HepG2 (cell line): ENCODE measurements around the gene DCAKD. TPM values are rescaled to one million over a fixed set of nuclear protein-coding genes. Genes with fewer than 3 reads are reported as not detected.

ENCODE experiments used
- AKAP8 ChIP-seq: sonication (generic); formaldehyde crosslinking; IDR thresholded peaks from 2 replicates; pipeline ENCODE4 v1.5.1; 2020; ENCODE audit warnings: mild to moderate bottlenecking, missing genetic modification reagents
- ATF7 ChIP-seq, 2 experiments: fragments of 450-650 bp in 1 of 2; sonication (generic) in 1 of 2; formaldehyde crosslinking in 1 of 2; IDR thresholded peaks; 2 replicates each; pipeline versions ENCODE4 v1.4.0 to v1.6.1; 2016 to 2020; ENCODE audit warnings: antibody characterized with exemption in 1 of 2, mild to moderate bottlenecking in 1 of 2, missing genetic modification reagents in 1 of 2
- CHD2 ChIP-seq: IDR thresholded peaks from 2 replicates; pipeline ENCODE4 v1.6.1; 2011; ENCODE audit warnings: low read depth, low read length, improper control_type of control experiment
- ELF4 ChIP-seq: sonication (generic); formaldehyde crosslinking; IDR thresholded peaks from 2 replicates; pipeline ENCODE4 v1.5.0; 2020; ENCODE audit warnings: missing genetic modification reagents, mild to moderate bottlenecking, moderate library complexity, borderline replicate concordance
- FOXK1 ChIP-seq: sonication (generic); formaldehyde crosslinking; IDR thresholded peaks from 2 replicates; pipeline ENCODE4 v1.4.0; 2020; ENCODE audit warnings: low read depth, missing genetic modification reagents, borderline replicate concordance
- JUNB ChIP-seq: sonication (generic); formaldehyde crosslinking; IDR thresholded peaks from 2 replicates; pipeline ENCODE4 v1.8.0; 2022; ENCODE audit warnings: missing genetic modification reagents, mild to moderate bottlenecking, borderline replicate concordance
- MED1 ChIP-seq: sonication (generic); formaldehyde crosslinking; IDR thresholded peaks from 2 replicates; pipeline ENCODE4 v1.4.0; 2020; ENCODE audit warnings: missing genetic modification reagents
- NONO ChIP-seq, 2 experiments: fragments of 450-650 bp in 1 of 2; sonication (generic) in 1 of 2; formaldehyde crosslinking in 1 of 2; IDR thresholded peaks in 1 of 2; conservative IDR thresholded peaks in 1 of 2; 2 replicates each; pipeline versions ENCODE4 v1.6.1 to v1.8.0; 2017 to 2022; ENCODE audit warnings: mild to moderate bottlenecking in 1 of 2, missing genetic modification reagents in 1 of 2, moderate library complexity in 1 of 2
- PAF1 ChIP-seq: IDR thresholded peaks from 2 replicates; pipeline ENCODE4 v1.6.1; 2016; ENCODE audit warnings: missing genetic modification reagents, missing compliant biosample characterization
- REPIN1 ChIP-seq: sonication (generic); formaldehyde crosslinking; IDR thresholded peaks from 2 replicates; pipeline ENCODE4 v1.8.0; 2022; ENCODE audit warnings: missing genetic modification reagents, low read depth, mild to moderate bottlenecking, borderline replicate concordance
- SIN3B ChIP-seq: fragments of 150-350 bp; IDR thresholded peaks from 2 replicates; pipeline ENCODE4 v1.6.1; 2014; ENCODE audit warnings: low read length
- TEAD2 ChIP-seq: sonication (generic); formaldehyde crosslinking; IDR thresholded peaks from 2 replicates; pipeline ENCODE4 v1.9.0; 2021; ENCODE audit warnings: missing genetic modification reagents
- ZFP62 ChIP-seq: sonication (generic); formaldehyde crosslinking; IDR thresholded peaks from 2 replicates; pipeline ENCODE4 v1.4.0; 2020; ENCODE audit warnings: missing genetic modification reagents
- ZKSCAN1 ChIP-seq: fragments of 150-350 bp; IDR thresholded peaks from 2 replicates; pipeline ENCODE4 v1.6.1; 2014; ENCODE audit warnings: low read length
- ZNF136 ChIP-seq: sonication (generic); formaldehyde crosslinking; IDR thresholded peaks from 2 replicates; pipeline ENCODE4 v1.8.1; 2022; ENCODE audit warnings: low read depth, mild to moderate bottlenecking, moderate library complexity, missing genetic modification reagents
- ZNF253 ChIP-seq: sonication (generic); formaldehyde crosslinking; IDR thresholded peaks from 2 replicates; pipeline ENCODE4 v1.8.0; 2022; ENCODE audit warnings: mild to moderate bottlenecking, missing genetic modification reagents, borderline replicate concordance
- ZNF282 ChIP-seq: fragments of 450-650 bp; IDR thresholded peaks from 2 replicates; pipeline ENCODE4 v1.6.1; 2018; ENCODE audit not compliant: partially characterized antibody
- ZNF720 ChIP-seq: sonication (generic); formaldehyde crosslinking; IDR thresholded peaks from 2 replicates; pipeline ENCODE4 v1.4.0; 2020; ENCODE audit warnings: missing genetic modification reagents
- ZNF749 ChIP-seq: sonication (generic); formaldehyde crosslinking; IDR thresholded peaks from 2 replicates; pipeline ENCODE4 v1.8.0; 2022; ENCODE audit warnings: mild to moderate bottlenecking, missing genetic modification reagents, moderate library complexity, borderline replicate concordance
- ZNF878 ChIP-seq: sonication (generic); formaldehyde crosslinking; IDR thresholded peaks from 2 replicates; pipeline ENCODE4 v1.8.1; 2023; ENCODE audit warnings: mild to moderate bottlenecking, missing genetic modification reagents, moderate library complexity
- polyA plus RNA-seq, 8 experiments: library from polyadenylated mRNA; depleted of rRNA in 3 of 8; stranded (reverse) in 7 of 8; unstranded in 1 of 8; fragments of >200 nt; fragmentation: Illumina TruSeq in 4 of 8; extraction: Trizol in 4 of 8; gene quantifications; 2 replicates each; pipeline versions ENCODE4 v1.2.1 to v1.2.3, GENCODE V29; 2011 to 2016; ENCODE audit warnings: low read depth in 4 of 8, missing spikeins in 1 of 8, mixed read lengths in 1 of 8; ENCODE audit not compliant: insufficient read depth in 1 of 8
- total RNA-seq, 5 experiments: library from RNA; depleted of rRNA; stranded (reverse); fragments of >200 nt; fragmentation: Illumina TruSeq; extraction: Trizol; gene quantifications; 2 replicates each; pipeline ENCODE4 v1.2.3, GENCODE V29; 2016; ENCODE audit warnings: low read depth in 1 of 5
- TF ChIP-seq, protein P1 (sequence below): sonication (generic); formaldehyde crosslinking; IDR thresholded peaks from 2 replicates; pipeline ENCODE4 v1.8.1; 2023; ENCODE audit warnings: mild to moderate bottlenecking, inconsistent platforms, moderate library complexity, missing genetic modification reagents, borderline replicate concordance
- TF ChIP-seq, protein P2 (sequence below): sonication (generic); IDR thresholded peaks from 2 replicates; pipeline ENCODE4 v1.6.1; 2016; ENCODE audit warnings: low read depth, borderline replicate concordance
- TF ChIP-seq, protein P3 (sequence below): sonication (generic); formaldehyde crosslinking; IDR thresholded peaks from 2 replicates; pipeline ENCODE4 v1.5.0; 2020; ENCODE audit warnings: missing genetic modification reagents
- TF ChIP-seq, protein P4 (sequence below): sonication (generic); formaldehyde crosslinking; IDR thresholded peaks from 2 replicates; pipeline ENCODE4 v1.5.1; 2020; ENCODE audit warnings: missing genetic modification reagents, mild to moderate bottlenecking, borderline replicate concordance
- TF ChIP-seq, protein P5 (sequence below): IDR thresholded peaks from 2 replicates; pipeline ENCODE4 v1.6.1; 2016; ENCODE audit warnings: low read depth, control low read depth

Gene DCAKD
- total and polyA plus RNA-seq, 2 of the 13 experiments (the other 11 are each of a cell fraction or from before 2014, with no cell fraction given), result 25.9 to 29.2 TPM

DNA sequence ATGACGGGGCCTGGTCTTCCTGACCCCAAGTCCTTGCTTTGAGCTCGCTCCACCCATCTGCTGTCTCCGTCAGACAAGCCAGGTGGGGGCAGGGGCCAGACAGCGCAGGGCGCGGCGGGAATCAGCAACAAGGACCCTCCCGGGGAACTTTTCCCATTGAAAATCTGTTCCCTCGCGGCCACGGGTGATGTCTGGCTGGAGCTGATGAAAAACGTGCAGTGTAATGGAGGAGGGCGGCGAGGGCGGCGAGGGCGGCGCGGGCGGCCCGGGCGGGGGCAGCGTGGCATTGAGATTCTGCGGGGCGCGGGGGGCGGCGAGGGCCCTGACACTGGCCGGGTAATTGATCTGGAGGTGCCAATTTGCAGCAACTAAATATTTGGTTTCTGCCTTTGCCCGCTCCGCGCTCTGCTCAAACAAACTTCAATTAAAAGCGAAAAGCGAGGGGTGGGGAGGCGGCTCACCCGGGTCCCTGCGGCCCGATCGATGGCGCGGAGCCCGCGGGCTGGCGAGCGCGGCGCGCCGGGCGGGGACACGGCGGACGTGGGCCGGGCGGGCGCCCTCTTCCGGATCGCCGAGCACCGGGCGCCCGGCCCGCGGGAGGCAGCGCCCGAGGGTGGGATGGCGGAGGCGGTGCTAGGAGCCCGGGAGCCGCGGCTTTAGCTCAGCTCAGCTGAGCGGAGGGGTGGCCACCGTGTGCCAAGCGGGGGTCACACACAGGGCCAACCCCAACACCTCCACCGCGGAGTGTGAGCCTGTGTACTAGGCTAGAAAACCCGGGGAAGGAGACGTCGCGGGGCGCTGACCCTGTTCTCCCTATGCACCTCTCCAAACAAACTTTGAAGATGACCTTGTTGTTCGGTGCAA is 32.4 kb downstream of the DCAKD start (continued):
- TF ChIP-seq, protein P1, sequence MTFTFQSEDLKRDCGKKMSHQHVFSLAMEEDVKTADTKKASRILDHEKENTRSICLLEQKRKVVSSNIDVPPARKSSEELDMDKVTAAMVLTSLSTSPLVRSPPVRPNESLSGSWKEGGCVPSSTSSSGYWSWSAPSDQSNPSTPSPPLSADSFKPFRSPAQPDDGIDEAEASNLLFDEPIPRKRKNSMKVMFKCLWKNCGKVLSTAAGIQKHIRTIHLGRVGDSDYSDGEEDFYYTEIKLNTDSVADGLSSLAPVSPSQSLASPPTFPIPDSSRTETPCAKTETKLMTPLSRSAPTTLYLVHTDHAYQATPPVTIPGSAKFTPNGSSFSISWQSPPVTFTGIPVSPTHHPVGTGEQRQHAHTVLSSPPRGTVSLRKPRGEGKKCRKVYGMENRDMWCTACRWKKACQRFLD (CRISPR knock-in tag), result no peak
- no peak for TF ChIP-seq ZNF749
- no peak for TF ChIP-seq ZNF878 (CRISPR knock-in tag)
- no peak for TF ChIP-seq ATF7 (IDR thresholded peaks at IDR 0.05)
- no peak for TF ChIP-seq ATF7 (CRISPR knock-in tag; IDR thresholded peaks at IDR 0.05)
- no peak for TF ChIP-seq ELF4 (CRISPR knock-in tag)
- TF ChIP-seq, protein P2, sequence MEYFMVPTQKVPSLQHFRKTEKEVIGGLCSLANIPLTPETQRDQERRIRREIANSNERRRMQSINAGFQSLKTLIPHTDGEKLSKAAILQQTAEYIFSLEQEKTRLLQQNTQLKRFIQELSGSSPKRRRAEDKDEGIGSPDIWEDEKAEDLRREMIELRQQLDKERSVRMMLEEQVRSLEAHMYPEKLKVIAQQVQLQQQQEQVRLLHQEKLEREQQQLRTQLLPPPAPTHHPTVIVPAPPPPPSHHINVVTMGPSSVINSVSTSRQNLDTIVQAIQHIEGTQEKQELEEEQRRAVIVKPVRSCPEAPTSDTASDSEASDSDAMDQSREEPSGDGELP, result peak; percentile 58; the same call in 1 of the 2 replicates
- TF ChIP-seq, protein P3, sequence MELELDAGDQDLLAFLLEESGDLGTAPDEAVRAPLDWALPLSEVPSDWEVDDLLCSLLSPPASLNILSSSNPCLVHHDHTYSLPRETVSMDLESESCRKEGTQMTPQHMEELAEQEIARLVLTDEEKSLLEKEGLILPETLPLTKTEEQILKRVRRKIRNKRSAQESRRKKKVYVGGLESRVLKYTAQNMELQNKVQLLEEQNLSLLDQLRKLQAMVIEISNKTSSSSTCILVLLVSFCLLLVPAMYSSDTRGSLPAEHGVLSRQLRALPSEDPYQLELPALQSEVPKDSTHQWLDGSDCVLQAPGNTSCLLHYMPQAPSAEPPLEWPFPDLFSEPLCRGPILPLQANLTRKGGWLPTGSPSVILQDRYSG (CRISPR knock-in tag), result no peak
- TF ChIP-seq JUNB, result no peak
- no peak for TF ChIP-seq ZNF253 (CRISPR knock-in tag)
- TF ChIP-seq NONO (IDR thresholded peaks at IDR 0.05), result no peak
- TF ChIP-seq NONO (CRISPR knock-in tag; conservative IDR thresholded peaks at IDR 0.05), result 0 out of 2 replicates have a peak, but pooled peaks have one; percentile 23
- TF ChIP-seq, protein P4, sequence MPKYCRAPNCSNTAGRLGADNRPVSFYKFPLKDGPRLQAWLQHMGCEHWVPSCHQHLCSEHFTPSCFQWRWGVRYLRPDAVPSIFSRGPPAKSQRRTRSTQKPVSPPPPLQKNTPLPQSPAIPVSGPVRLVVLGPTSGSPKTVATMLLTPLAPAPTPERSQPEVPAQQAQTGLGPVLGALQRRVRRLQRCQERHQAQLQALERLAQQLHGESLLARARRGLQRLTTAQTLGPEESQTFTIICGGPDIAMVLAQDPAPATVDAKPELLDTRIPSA, result no peak
- TF ChIP-seq REPIN1 (CRISPR knock-in tag), result no peak
- 0 out of 2 replicates have a peak, but pooled peaks have one; percentile 10 for TF ChIP-seq MED1 (CRISPR knock-in tag)
- no peak for TF ChIP-seq TEAD2 (CRISPR knock-in tag)
- no peak for TF ChIP-seq ZNF282
- TF ChIP-seq FOXK1 (CRISPR knock-in tag), result no peak
- TF ChIP-seq ZNF136 (CRISPR knock-in tag), result no peak
- no peak for TF ChIP-seq ZFP62 (CRISPR knock-in tag)
- TF ChIP-seq ZNF720 (CRISPR knock-in tag), result no peak
- TF ChIP-seq, protein P5, sequence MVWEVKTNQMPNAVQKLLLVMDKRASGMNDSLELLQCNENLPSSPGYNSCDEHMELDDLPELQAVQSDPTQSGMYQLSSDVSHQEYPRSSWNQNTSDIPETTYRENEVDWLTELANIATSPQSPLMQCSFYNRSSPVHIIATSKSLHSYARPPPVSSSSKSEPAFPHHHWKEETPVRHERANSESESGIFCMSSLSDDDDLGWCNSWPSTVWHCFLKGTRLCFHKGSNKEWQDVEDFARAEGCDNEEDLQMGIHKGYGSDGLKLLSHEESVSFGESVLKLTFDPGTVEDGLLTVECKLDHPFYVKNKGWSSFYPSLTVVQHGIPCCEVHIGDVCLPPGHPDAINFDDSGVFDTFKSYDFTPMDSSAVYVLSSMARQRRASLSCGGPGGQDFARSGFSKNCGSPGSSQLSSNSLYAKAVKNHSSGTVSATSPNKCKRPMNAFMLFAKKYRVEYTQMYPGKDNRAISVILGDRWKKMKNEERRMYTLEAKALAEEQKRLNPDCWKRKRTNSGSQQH (CRISPR knock-in tag), result no peak
- TF ChIP-seq ZKSCAN1, result no peak
- TF ChIP-seq AKAP8 (CRISPR knock-in tag), result no peak; the same call in 1 of the 2 replicates
- TF ChIP-seq PAF1, result no peak
- no peak for TF ChIP-seq SIN3B
- no peak for TF ChIP-seq CHD2
